K562 (cell line): ENCODE data around the gene SMG5. TPM values are rescaled to one million over a fixed set of nuclear protein-coding genes. Genes with fewer than 3 reads are reported as not detected.
A peak's percentile ranks its signal among the peaks of the same experiment; 100 is the strongest.

Experiments
- ATF7 ChIP-seq: fragments of 450-650 bp; IDR thresholded peaks from 2 replicates; pipeline ENCODE4 v1.7.1; 2014; ENCODE audit warnings: mild to moderate bottlenecking, moderate library complexity
- CEBPG ChIP-seq, 3 experiments: fragments of 200-800 bp in 1 of 3; sonication (Bioruptor generic) in 1 of 3; sonication (generic) in 1 of 3; formaldehyde crosslinking in 1 of 3; IDR thresholded peaks in 2 of 3; conservative IDR thresholded peaks in 1 of 3; 2 replicates each; pipeline versions ENCODE4 v1.6.1 to v1.8.0; 2016 to 2022; ENCODE audit warnings: missing compliant biosample characterization in 2 of 3, missing genetic modification characterization in 2 of 3, mild to moderate bottlenecking in 1 of 3, missing genetic modification reagents in 1 of 3
- CTCF ChIP-seq, 3 experiments: IDR thresholded peaks in 2 of 3; conservative IDR thresholded peaks in 1 of 3; 2 replicates each; pipeline ENCODE4 v1.5.1; 2011 to 2012; ENCODE audit warnings: low read length in 3 of 3, mild to moderate bottlenecking in 3 of 3, control low read depth in 2 of 3, improper control_type of control experiment in 1 of 3, inconsistent platforms in 1 of 3, low read depth in 1 of 3, mixed read lengths in 1 of 3, moderate library complexity in 1 of 3; ENCODE audit not compliant: insufficient read depth in 2 of 3
- EGR1 ChIP-seq: fragments of 450-650 bp; conservative IDR thresholded peaks from 2 replicates; pipeline ENCODE4 v1.6.1; 2017; ENCODE audit warnings: mild to moderate bottlenecking
- ETS1 ChIP-seq: conservative IDR thresholded peaks from 2 replicates; pipeline ENCODE4 v1.6.1; 2011; ENCODE audit warnings: low read depth, mild to moderate bottlenecking, low read length; ENCODE audit not compliant: control insufficient read depth
- NEUROD1 ChIP-seq: fragments of 150-350 bp; IDR thresholded peaks from 2 replicates; pipeline ENCODE4 v1.6.1; 2014; ENCODE audit warnings: borderline replicate concordance, low read length, low read depth; ENCODE audit not compliant: partially characterized antibody
- NR4A1 ChIP-seq, 2 experiments: fragments of 250-450 bp in 1 of 2; fragments of 450-650 bp in 1 of 2; sonication (Bioruptor Pico) in 1 of 2; IDR thresholded peaks; 2 replicates each; pipeline versions ENCODE4 v1.4.0 to v1.6.1; 2016 to 2020; ENCODE audit warnings: mild to moderate bottlenecking in 2 of 2, missing compliant biosample characterization in 1 of 2, missing genetic modification characterization in 1 of 2, moderate library complexity in 1 of 2
- PRDM10 ChIP-seq: fragments of 450-650 bp; IDR thresholded peaks from 2 replicates; pipeline ENCODE4 v1.6.1; 2018; ENCODE audit not compliant: partially characterized antibody
- RCOR1 ChIP-seq, 2 experiments: IDR thresholded peaks; 2 replicates each; pipeline ENCODE4 v1.6.1; 2012; ENCODE audit warnings: low read depth in 2 of 2, low read length in 2 of 2, borderline replicate concordance in 1 of 2, improper control_type of control experiment in 1 of 2
- TAF1 ChIP-seq: IDR thresholded peaks from 2 replicates; pipeline ENCODE4 v1.6.1; 2011; ENCODE audit warnings: mild to moderate bottlenecking, low read length, moderate library complexity; ENCODE audit not compliant: insufficient read depth, control insufficient read depth, severe bottlenecking; ENCODE audit errors: extremely low read depth
- U2AF1 ChIP-seq: fragments of 200-400 bp; formaldehyde crosslinking; optimal IDR thresholded peaks from 2 replicates; pipeline ENCODE3; 2017; ENCODE audit warnings: mild to moderate bottlenecking, low read depth, low read length, moderate library complexity
- ZBTB1 ChIP-seq: sonication (generic); formaldehyde crosslinking; IDR thresholded peaks from 2 replicates; pipeline ENCODE4 v1.8.1; 2023; ENCODE audit warnings: missing genetic modification reagents, low read depth, mild to moderate bottlenecking, borderline replicate concordance
- ZBTB12 ChIP-seq: fragments of 250-450 bp; sonication (Bioruptor Pico); IDR thresholded peaks from 2 replicates; pipeline ENCODE4 v1.4.0; 2020
- ZNF212 ChIP-seq: fragments of 450-650 bp; formaldehyde crosslinking; IDR thresholded peaks from 2 replicates; pipeline ENCODE4 v1.4.0; 2020; ENCODE audit warnings: mild to moderate bottlenecking
- polyA plus RNA-seq, 8 experiments: library from polyadenylated mRNA; depleted of rRNA in 4 of 8; stranded (reverse) in 5 of 8; unstranded in 3 of 8; fragments of >200 nt; fragmentation: Nextera tagmentation in 2 of 8; fragmentation: Illumina TruSeq in 1 of 8; extraction: Ambion mirVana in 2 of 8; extraction: Trizol in 1 of 8; gene quantifications; 2 replicates each; pipeline versions ENCODE4 v1.2.1 to v1.2.3, GENCODE V29; 2011 to 2014; ENCODE audit warnings: inconsistent platforms in 1 of 8, missing spikeins in 1 of 8
- total RNA-seq, 7 experiments: library from RNA; depleted of rRNA in 6 of 7; stranded (reverse); fragments of >200 nt in 6 of 7; fragmentation: Illumina TruSeq in 2 of 7; extraction: Trizol in 2 of 7; gene quantifications; 2 replicates each; pipeline versions ENCODE4 v1.2.1 to v1.2.3, GENCODE V29; 2011 to 2021; ENCODE audit warnings: low replicate concordance in 1 of 7

The SMG5 gene
- total and polyA plus RNA-seq, 9 of the 15 experiments (the other 6 are each of a cell fraction or from before 2014, with no cell fraction given), result 1.4 to 85.9 (median 53.0) TPM

GRCh38 chr1:156281281-156281680, 1.3 kb downstream of the SMG5 start (continued):
- TF ChIP-seq RCOR1 (IDR thresholded peaks at IDR 0.05; ENCODE audit: borderline replicate concordance in 1 of 2, low read depth in 2 of 2, low read length in 2 of 2) (peak in 1 of 2 experiments; percentile 52; a peak in 1 of 4 replicates), CEBPG (CRISPR knock-in tag; IDR thresholded peaks at IDR 0.05) (no peak), CEBPG (tag; conservative IDR thresholded peaks at IDR 0.05 in 1 of 2, IDR thresholded peaks at IDR 0.05 in 1 of 2) (no peak), TAF1 (peak; percentile 34), EGR1 (peak; percentile 81), U2AF1 (no peak), NR4A1 (CRISPR knock-in tag; IDR thresholded peaks at IDR 0.05) (no peak), NR4A1 (tag; IDR thresholded peaks at IDR 0.05) (no peak), CTCF (IDR thresholded peaks at IDR 0.05 in 2 of 3, conservative IDR thresholded peaks at IDR 0.05 in 1 of 3; ENCODE audit: insufficient read depth in 2 of 3, low read depth in 1 of 3, low read length in 3 of 3) (peak; percentile 15 to 54 (median 42); a peak in 3 of 6 replicates), PRDM10 (peak; percentile 88), NEUROD1 (no peak), ZBTB12 (CRISPR knock-in tag) (no peak), ZBTB1 (CRISPR knock-in tag) (no peak), ETS1 (peak; percentile 95), ZNF212 (CRISPR knock-in tag) (no peak), ATF7 (peak; percentile 32; the same call in 1 of the 2 replicates)
- TF ChIP-seq, all 486 proteins: peak for 50
